HL-60 (cell line): Measurements from ENCODE around the gene HMCN2.

Experiments used
- DNase-seq, 2 experiments: peaks; one replicate each; pipeline ENCODE4 v3.0.0-alpha.2; 2010 to 2020; ENCODE audit warnings: low read depth in 1 of 2, low spot score in 1 of 2
- H3K27ac ChIP-seq: fragments of 250-450 bp; sonication (Bioruptor Pico); replicated peaks from 2 replicates; pipeline ENCODE4 v1.5.1; 2020; ENCODE audit warnings: mild to moderate bottlenecking, moderate library complexity
- H3K27me3 ChIP-seq: fragments of 250-450 bp; sonication (Bioruptor Pico); 2 replicates; pipeline ENCODE4 v1.5.1; 2021; ENCODE audit warnings: mild to moderate bottlenecking, moderate library complexity; ENCODE audit not compliant: insufficient read depth, poor library complexity, severe bottlenecking
- H3K4me3 ChIP-seq: replicated peaks from 2 replicates; pipeline ENCODE4 v1.5.1; 2011; ENCODE audit warnings: mild to moderate bottlenecking, control low read depth, low read length; ENCODE audit not compliant: insufficient read depth
- CTCF ChIP-seq: IDR thresholded peaks from one replicate; pipeline ENCODE4 v1.5.1; 2011; ENCODE audit warnings: low read length, control low read depth, inconsistent platforms; ENCODE audit not compliant: insufficient read depth
- GABPA ChIP-seq: IDR thresholded peaks from 2 replicates; pipeline ENCODE4 v1.6.1; 2012; ENCODE audit warnings: low read depth
- POLR2AphosphoS5 ChIP-seq: IDR thresholded peaks from 2 replicates; pipeline ENCODE4 v1.6.1; 2012; ENCODE audit warnings: low read depth
- REST ChIP-seq: IDR thresholded peaks from 2 replicates; pipeline ENCODE4 v1.6.1; 2012; ENCODE audit warnings: low read depth; ENCODE audit not compliant: insufficient replicate concordance
- SPI1 ChIP-seq: IDR thresholded peaks from 2 replicates; pipeline ENCODE4 v1.6.1; 2012; ENCODE audit warnings: low read depth, mild to moderate bottlenecking, borderline replicate concordance

Gene HMCN2

GRCh38 chr9:130295945-130296782 lies 30.6 kb downstream of the HMCN2 start:
- H3K27ac ChIP-seq = no peak overlapping the region
- no peak for DNase-seq
- TF ChIP-seq SPI1 (no peak), GABPA (no peak), POLR2AphosphoS5 (no peak), REST (no peak), CTCF (no peak)
- peaks cover 3% of the 10 kb centered on the region for H3K27me3 ChIP-seq
- H3K4me3 ChIP-seq = no peak overlapping the region

GRCh38 chr9:130296783-130297055 lies 31.2 kb downstream of the HMCN2 start:
- DNase-seq = no peak
- TF ChIP-seq GABPA = no peak
- TF ChIP-seq CTCF = no peak
- no peak for TF ChIP-seq SPI1
- no peak for TF ChIP-seq REST
- no peak for TF ChIP-seq POLR2AphosphoS5

GRCh38 chr9:130297371-130297770 lies 31.8 kb downstream of the HMCN2 start:
- no peak for DNase-seq
- Histone ChIP-seq H3K27ac (no peak overlapping the region), H3K4me3 (no peak overlapping the region), H3K27me3 (peaks cover 3% of the 10 kb centered on the region)
- TF ChIP-seq CTCF = no peak
- no peak for TF ChIP-seq POLR2AphosphoS5
- no peak for TF ChIP-seq SPI1
- no peak for TF ChIP-seq GABPA
- no peak for TF ChIP-seq REST

More at GRCh38 chr9:130296783-130297055, 31.2 kb downstream of the HMCN2 start:
- Histone ChIP-seq H3K4me3 (no peak overlapping the region), H3K27ac (no peak overlapping the region), H3K27me3 (peaks cover 3% of the 10 kb centered on the region)
